NT2/D1 (cell line): Measurements from ENCODE around the gene XYLT1.
"Not testable (repeated sequence)": the region's sequence is repeated elsewhere in the genome, so short reads cannot be mapped to it uniquely, and the experiment has no call there.

Source experiments
- YY1 ChIP-seq: IDR thresholded peaks from 2 replicates; pipeline ENCODE4 v1.6.1; 2011; ENCODE audit not compliant: insufficient read length, insufficient read depth
- ZNF274 ChIP-seq: IDR thresholded peaks from 2 replicates; pipeline ENCODE4 v1.6.1; 2011; ENCODE audit warnings: mild to moderate bottlenecking, low read depth, low read length

DNA sequence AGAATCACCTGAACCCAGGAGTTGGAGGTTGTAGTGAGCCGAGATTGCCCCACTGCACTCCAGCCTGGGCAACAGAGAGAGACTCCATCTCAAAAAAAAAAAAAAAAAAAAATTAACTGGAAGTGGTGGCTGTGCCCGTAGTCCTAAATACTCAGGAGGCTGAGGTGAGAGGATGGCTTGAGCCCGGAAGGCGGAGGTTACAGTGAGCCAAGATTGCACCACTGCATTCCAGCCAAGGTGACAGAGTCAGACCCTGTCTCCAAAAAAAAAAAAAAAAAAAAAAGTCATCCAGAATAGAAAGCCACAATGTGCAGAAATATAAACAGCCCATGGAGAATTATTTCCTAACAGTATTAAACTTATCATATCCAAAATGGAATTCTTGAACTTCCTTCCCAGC, 11.6 kb upstream of the XYLT1 start:
- TF ChIP-seq ZNF274, YY1: not testable (repeated sequence)
